GM12878 (cell line): ENCODE results near the gene G3BP1. TPM values are rescaled to one million over a fixed set of nuclear protein-coding genes. Genes with fewer than 3 reads are reported as not detected.

Source experiments
- BCLAF1 ChIP-seq: fragments of 450-650 bp; IDR thresholded peaks from 2 replicates; pipeline ENCODE4 v1.6.1; 2017; ENCODE audit warnings: antibody characterized with exemption, mild to moderate bottlenecking, moderate library complexity
- CTCF ChIP-seq, 3 experiments: IDR thresholded peaks in 2 of 3; conservative IDR thresholded peaks in 1 of 3; 2 replicates each; pipeline ENCODE4 v1.5.1; 2011; ENCODE audit warnings: low read depth in 3 of 3, low read length in 3 of 3, mild to moderate bottlenecking in 3 of 3, control low read depth in 2 of 3, moderate library complexity in 2 of 3, inconsistent platforms in 1 of 3, mixed read lengths in 1 of 3; ENCODE audit not compliant: control insufficient read depth in 2 of 3, insufficient read depth in 1 of 3; ENCODE audit errors: extremely low read depth in 1 of 3
- E4F1 ChIP-seq: fragments of 450-650 bp; IDR thresholded peaks from 2 replicates; pipeline ENCODE4 v1.6.1; 2018; ENCODE audit warnings: borderline replicate concordance, mild to moderate bottlenecking; ENCODE audit not compliant: partially characterized antibody
- STAT3 ChIP-seq: IDR thresholded peaks from 2 replicates; pipeline ENCODE4 v1.6.1; 2011; ENCODE audit warnings: low read depth, low read length, improper control_type of control experiment
- polyA plus RNA-seq, 11 experiments: library from polyadenylated mRNA; depleted of rRNA in 4 of 11; unstranded in 6 of 11; stranded (reverse) in 5 of 11; fragments of >200 nt; fragmentation: Nextera tagmentation in 4 of 11; fragmentation: Illumina TruSeq in 1 of 11; extraction: Ambion mirVana in 4 of 11; extraction: Trizol in 1 of 11; gene quantifications; 1 replicate in 1 of 11; 2 replicates in 10 of 11; pipeline versions ENCODE4 v1.2.1 to v1.2.3, GENCODE V29; 2011 to 2016; ENCODE audit warnings: inconsistent platforms in 2 of 11, missing spikeins in 2 of 11, low read depth in 1 of 11
- total RNA-seq, 4 experiments: library from RNA; depleted of rRNA in 3 of 4; stranded (reverse); fragments of >200 nt in 3 of 4; fragmentation: Illumina TruSeq in 1 of 4; extraction: Trizol in 1 of 4; gene quantifications; 2 replicates each; pipeline versions ENCODE4 v1.2.1 to v1.2.3, GENCODE V29; 2013 to 2021

Gene G3BP1
- total and polyA plus RNA-seq, 10 of the 15 experiments (the other 5 are each of a cell fraction or from before 2014, with no cell fraction given) = 49.7 to 438 (median 148) TPM

- no peak for TF ChIP-seq E4F1
- no peak for TF ChIP-seq CTCF (IDR thresholded peaks at IDR 0.05 in 2 of 3, conservative IDR thresholded peaks at IDR 0.05 in 1 of 3; ENCODE audit: control insufficient read depth in 2 of 3, extremely low read depth in 1 of 3, insufficient read depth in 1 of 3, low read depth in 3 of 3, low read length in 3 of 3)
- no peak for TF ChIP-seq STAT3
- no peak for TF ChIP-seq BCLAF1
- TF ChIP-seq, all 136 proteins: peak for 30
These were observed 26.6 kb upstream of the G3BP1 start (continued) for GRCh38 chr5:151745071-151745705.
